Measurements from ENCODE around the gene FBN2.

- TF ChIP-seq POLR2A (IDR thresholded peaks at IDR 0.05) (no peak), CTCF (IDR thresholded peaks at IDR 0.05) (no peak)
Measured at GRCh38 chr5:128350705-128351104, 187.3 kb downstream of the FBN2 start.

Measured in lower leg skin (tissue), 3 donors.